Activated naive CD8-positive, alpha-beta T cell treated with anti-CD3 and anti-CD28 coated beads, Interleukin-2, amount 50 U/mL, for 24 hours (primary cell): ENCODE results near the gene PRR36.
A peak's percentile ranks its signal among the peaks of the same experiment; 100 is the strongest.

ENCODE experiments used
- ATAC-seq: fragments of 150-1000 bp; cut with Tn5 transposase; one replicate; pipeline ENCODE4 v1.10.0; 2021
- DNase-seq: peaks from one replicate; pipeline ENCODE4 v3.0.0; 2021
- H3K27ac Mint-ChIP-seq: one replicate; pipeline ENCODE4 v1.8.0; 2021; ENCODE audit warnings: mild to moderate bottlenecking, mixed read lengths
- H3K27me3 Mint-ChIP-seq: one replicate; pipeline ENCODE4 v1.8.0; 2021; ENCODE audit warnings: mixed read lengths
- H3K36me3 Mint-ChIP-seq: one replicate; pipeline ENCODE4 v1.8.0; 2021; ENCODE audit warnings: low read depth, mixed read lengths
- H3K4me1 Mint-ChIP-seq: one replicate; pipeline ENCODE4 v1.8.0; 2021; ENCODE audit warnings: mixed read lengths
- H3K4me3 Mint-ChIP-seq: one replicate; pipeline ENCODE4 v1.8.0; 2021; ENCODE audit warnings: mild to moderate bottlenecking, moderate library complexity, mixed read lengths
- H3K9me3 Mint-ChIP-seq: one replicate; pipeline ENCODE4 v1.8.0; 2021; ENCODE audit warnings: mixed read lengths

PRR36 gene

GRCh38 chr19:7916103-7916954 lies 42.1 kb upstream of the PRR36 start:
- Mint-ChIP-seq H3K4me1 (peaks cover 27% of the 10 kb centered on the region), H3K27ac (no peak overlapping the region), H3K36me3 (peaks cover 6% of the 10 kb centered on the region), H3K4me3 (peak overlapping the region; percentile 70), H3K9me3 (no peaks in the 10 kb centered on the region), H3K27me3 (peaks cover 34% of the 10 kb centered on the region)
- DNase-seq: peak; percentile 71
- ATAC-seq: peak; percentile 6

GRCh38 chr19:7915250-7916102 lies 41.3 kb upstream of the PRR36 start:
- Mint-ChIP-seq H3K9me3 (no peaks in the 10 kb centered on the region), H3K27ac (no peak overlapping the region), H3K27me3 (peaks cover 34% of the 10 kb centered on the region), H3K4me3 (peak overlapping the region; percentile 61), H3K4me1 (peaks cover 23% of the 10 kb centered on the region), H3K36me3 (peaks cover 10% of the 10 kb centered on the region)
- no peak for DNase-seq
- ATAC-seq: no peak

DNA sequence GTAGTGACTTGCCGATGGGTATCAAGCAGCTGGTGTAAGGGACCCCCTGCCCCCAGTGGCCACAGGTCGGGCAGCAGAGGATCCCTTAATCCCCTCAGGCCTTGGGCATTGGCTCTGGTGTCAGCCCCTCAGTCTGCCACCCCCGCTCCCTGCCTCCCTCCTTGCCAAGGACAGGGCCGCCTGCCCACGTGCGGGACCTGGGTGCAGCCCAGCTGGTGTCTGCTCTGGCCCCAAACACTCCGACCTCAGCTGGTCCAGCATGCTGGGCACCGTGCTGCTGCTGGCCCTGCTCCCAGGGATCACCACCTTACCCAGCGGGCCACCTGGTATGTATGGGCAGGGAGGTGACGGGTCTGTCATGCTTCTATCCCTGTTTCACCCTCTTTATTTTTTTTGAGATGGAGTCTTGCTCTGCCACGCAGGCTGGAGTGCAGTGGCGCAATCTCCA lies 40.4 kb upstream of the PRR36 start, which contains the start of gene TGFBR3L:
TGFBR3L (plus strand) TSS at position 233 of the 448 bp plus-strand sequence.
- H3K9me3 Mint-ChIP-seq: no peaks in the 10 kb centered on the region
- DNase-seq (no peak), ATAC-seq (no peak)
- no peak within 1 kb of the TSS for H3K27ac Mint-ChIP-seq
- H3K4me1 Mint-ChIP-seq: peaks cover 18% of the 10 kb centered on the region
- peak within 1 kb of the TSS; percentile 61 for H3K4me3 Mint-ChIP-seq
- peaks cover 29% of the 10 kb centered on the region for H3K27me3 Mint-ChIP-seq
- peaks cover 10% of the 10 kb centered on the region for H3K36me3 Mint-ChIP-seq

DNA sequence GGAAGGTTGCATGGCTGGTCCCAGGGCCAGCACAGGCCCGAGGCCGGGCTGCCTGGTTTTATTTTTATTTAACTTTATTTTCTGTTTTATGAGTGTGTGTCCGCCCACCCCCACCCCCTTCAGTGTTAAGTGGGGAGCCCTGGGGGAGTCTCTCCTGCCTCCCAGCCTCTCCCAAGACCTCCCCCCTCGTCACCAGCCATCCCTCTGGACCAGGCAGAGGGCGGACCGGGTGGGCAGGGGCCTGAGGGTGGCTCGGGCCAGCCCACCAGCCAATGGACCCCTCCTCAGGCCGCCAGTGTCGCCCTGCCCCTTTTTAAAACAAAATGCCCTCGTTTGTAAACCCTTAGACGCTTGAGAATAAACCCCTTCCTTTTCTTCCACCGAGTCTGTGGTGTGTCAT lies 39.9 kb upstream of the PRR36 start:
- ATAC-seq (no peak), DNase-seq (no peak)
- Mint-ChIP-seq H3K4me1 (peaks cover 16% of the 10 kb centered on the region), H3K9me3 (no peaks in the 10 kb centered on the region), H3K27ac (no peak overlapping the region), H3K27me3 (peaks cover 26% of the 10 kb centered on the region), H3K4me3 (no peak overlapping the region), H3K36me3 (peaks cover 10% of the 10 kb centered on the region)

DNA sequence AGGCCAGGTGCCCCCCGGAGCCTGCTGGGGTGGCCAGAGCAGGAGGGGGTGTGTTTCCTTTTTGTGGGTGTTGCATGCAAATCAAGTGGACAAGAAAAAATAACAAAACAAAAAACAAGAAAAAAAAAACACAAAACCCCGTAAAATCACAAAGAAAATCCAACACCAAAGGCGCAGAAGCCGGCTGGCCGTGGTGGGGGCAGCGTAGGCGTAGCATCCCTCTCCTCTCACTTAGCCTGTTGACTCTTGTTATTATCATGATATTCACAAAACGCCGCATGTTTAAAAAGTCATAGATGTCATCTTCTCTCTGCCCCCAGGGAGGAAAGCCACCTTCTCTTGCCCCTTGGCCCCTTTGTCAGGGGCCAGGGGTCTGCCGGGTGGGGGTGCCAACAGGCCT lies 39.5 kb upstream of the PRR36 start:
- no peak overlapping the region for H3K27ac Mint-ChIP-seq
- H3K4me3 Mint-ChIP-seq: no peak overlapping the region
- no peaks in the 10 kb centered on the region for H3K9me3 Mint-ChIP-seq
- H3K27me3 Mint-ChIP-seq: peaks cover 24% of the 10 kb centered on the region
- peaks cover 10% of the 10 kb centered on the region for H3K36me3 Mint-ChIP-seq
- peaks cover 16% of the 10 kb centered on the region for H3K4me1 Mint-ChIP-seq
- no peak for ATAC-seq
- no peak for DNase-seq

DNA sequence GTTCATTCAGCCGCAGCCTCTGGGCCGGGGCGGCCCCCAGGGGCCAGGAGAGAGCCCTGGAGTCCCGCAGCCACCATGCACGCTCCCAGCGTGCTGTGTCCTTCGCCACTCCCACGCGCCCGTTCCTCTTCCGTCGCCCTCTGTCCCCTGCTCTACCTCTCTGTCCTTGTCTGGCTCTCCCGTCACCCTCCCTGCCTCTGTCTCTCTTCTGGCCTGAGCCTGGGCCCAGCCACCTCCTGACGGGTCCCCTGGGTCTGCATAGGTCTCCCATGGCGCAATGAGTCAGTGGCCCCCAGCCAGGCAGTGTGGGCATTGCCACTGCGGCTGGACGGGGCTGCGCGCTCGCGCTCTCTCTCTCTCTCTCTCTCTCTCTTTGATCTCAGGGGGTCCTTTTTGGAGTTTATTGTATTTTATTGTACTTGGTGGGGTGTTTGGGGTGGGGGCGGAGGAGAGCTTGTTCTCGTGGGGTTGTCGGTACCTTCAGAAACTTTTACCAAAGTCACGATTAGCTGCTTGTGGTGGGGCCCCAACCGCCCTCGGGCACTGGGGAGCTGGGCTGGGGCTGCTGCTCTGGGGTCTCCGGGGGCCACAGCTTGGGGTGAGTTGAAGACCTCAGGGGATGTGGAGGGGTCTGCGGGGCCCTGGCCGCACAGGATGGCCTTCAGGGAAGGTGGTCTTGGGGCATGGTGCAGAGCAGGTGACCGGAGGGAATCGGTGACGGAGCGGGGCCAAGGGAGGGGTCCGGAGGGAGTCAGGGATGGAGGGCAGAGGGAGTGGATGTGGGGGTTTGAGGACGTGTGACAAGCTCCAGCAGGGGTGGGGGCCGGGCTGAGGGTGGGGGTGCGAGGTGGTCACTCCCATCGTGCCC lies 38.7 kb upstream of the PRR36 start:
- peaks cover 10% of the 10 kb centered on the region for H3K36me3 Mint-ChIP-seq
- no peak overlapping the region for H3K4me3 Mint-ChIP-seq
- H3K4me1 Mint-ChIP-seq: peaks cover 12% of the 10 kb centered on the region
- no peaks in the 10 kb centered on the region for H3K9me3 Mint-ChIP-seq
- DNase-seq (no peak), ATAC-seq (no peak)
- H3K27me3 Mint-ChIP-seq: peaks cover 17% of the 10 kb centered on the region
- no peak overlapping the region for H3K27ac Mint-ChIP-seq

GRCh38 chr19:7912144-7912696 lies 38.0 kb upstream of the PRR36 start:
- peaks cover 13% of the 10 kb centered on the region for H3K4me1 Mint-ChIP-seq
- no peaks in the 10 kb centered on the region for H3K9me3 Mint-ChIP-seq
- ATAC-seq (no peak), DNase-seq (no peak)
- H3K36me3 Mint-ChIP-seq: peaks cover 10% of the 10 kb centered on the region
- H3K27me3 Mint-ChIP-seq: peaks cover 15% of the 10 kb centered on the region
- H3K27ac Mint-ChIP-seq: no peak overlapping the region
- no peak overlapping the region for H3K4me3 Mint-ChIP-seq

DNA sequence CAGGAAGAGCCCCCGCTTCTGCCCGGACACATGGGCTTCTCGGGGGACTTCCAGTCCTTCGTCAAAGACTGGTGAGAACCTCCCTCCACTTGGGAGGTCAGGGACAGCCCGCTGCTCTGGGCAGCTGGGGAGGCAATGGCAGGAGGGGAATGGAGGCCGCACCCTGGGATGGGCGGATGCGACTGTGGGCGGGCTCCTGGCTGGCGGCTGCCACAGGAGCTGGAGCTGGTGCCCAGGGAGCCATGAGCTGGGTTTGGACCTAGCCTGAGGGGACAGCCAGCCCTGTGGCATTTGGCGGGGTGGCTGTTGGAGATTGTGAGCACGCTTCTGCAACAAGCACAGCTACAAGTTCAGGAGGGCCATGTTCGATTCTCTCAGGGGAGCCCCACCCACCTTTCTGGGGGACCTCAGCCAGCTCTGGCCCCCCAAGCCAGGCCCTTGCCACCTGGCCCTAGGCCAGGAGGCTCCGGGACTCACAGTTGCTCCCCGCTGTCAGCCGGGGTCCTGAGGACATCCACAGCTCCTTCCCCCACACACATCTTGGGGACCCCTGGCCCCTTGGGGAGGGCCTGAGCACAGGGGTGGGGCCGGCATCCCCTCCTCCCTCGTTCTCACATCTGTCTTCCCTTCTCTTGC lies 37.4 kb upstream of the PRR36 start:
- DNase-seq: no peak
- H3K27ac Mint-ChIP-seq: no peak overlapping the region
- H3K4me1 Mint-ChIP-seq: peaks cover 11% of the 10 kb centered on the region
- ATAC-seq: no peak
- no peaks in the 10 kb centered on the region for H3K9me3 Mint-ChIP-seq
- H3K27me3 Mint-ChIP-seq: peaks cover 12% of the 10 kb centered on the region
- peaks cover 10% of the 10 kb centered on the region for H3K36me3 Mint-ChIP-seq
- no peak overlapping the region for H3K4me3 Mint-ChIP-seq

DNA sequence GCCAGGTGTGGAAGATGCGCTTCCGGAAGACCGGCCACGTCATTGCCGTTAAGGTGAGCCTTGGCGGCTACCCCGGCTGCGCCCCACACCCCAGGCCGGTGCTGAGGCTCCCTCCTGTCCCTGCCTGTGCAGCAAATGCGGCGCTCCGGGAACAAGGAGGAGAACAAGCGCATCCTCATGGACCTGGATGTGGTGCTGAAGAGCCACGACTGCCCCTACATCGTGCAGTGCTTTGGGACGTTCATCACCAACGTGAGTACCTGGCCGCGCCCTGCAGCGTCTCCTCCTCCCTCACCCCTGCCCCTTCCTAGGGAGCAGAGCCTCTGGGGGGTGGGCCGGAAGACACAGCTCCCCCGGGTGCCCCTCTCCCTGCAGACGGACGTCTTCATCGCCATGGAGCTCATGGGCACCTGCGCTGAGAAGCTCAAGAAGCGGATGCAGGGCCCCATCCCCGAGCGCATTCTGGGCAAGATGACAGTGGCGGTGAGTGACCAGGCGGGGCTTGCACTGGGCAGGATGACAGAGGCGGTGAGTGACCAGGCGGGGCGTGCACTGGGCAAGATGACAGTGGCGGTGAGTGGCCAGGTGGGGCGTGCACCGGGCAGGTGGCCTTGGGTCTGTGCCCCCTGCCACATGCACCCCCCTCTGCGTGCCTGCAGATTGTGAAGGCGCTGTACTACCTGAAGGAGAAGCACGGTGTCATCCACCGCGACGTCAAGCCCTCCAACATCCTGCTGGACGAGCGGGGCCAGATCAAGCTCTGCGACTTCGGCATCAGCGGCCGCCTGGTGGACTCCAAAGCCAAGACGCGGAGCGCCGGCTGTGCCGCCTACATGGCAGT lies 36.4 kb upstream of the PRR36 start:
- Mint-ChIP-seq H3K36me3 (peaks cover 13% of the 10 kb centered on the region), H3K4me3 (no peak overlapping the region), H3K4me1 (peaks cover 12% of the 10 kb centered on the region), H3K27ac (no peak overlapping the region), H3K9me3 (no peaks in the 10 kb centered on the region), H3K27me3 (peaks cover 10% of the 10 kb centered on the region)
- no peak for ATAC-seq
- no peak for DNase-seq

DNA sequence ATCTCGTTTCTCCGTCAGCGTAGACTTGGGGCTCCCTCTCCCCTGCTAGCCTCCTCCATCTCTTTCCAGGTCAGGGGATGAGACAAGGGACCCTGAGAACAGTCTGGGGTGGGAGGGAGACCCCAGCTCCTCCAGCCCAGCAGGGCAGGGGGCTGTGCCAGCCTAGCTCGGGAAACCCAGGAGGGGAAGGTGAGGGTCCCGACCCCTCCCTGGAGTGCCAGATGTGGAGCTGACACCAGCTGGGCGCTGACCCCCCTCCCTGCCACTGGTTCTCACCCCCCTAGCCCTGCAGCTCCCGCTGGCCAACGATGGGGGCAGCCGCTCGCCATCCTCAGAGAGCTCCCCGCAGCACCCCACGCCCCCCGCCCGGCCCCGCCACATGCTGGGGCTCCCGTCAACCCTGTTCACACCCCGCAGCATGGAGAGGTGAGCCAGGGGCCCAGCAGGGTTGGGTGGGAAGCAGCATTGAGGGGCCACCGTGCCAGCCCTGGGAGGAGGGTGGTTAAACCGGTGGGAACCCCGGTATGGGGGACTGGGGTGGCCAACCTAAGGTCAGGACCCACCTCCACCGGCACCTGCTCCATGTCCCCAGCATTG lies 35.4 kb upstream of the PRR36 start:
- H3K27ac Mint-ChIP-seq: no peak overlapping the region
- ATAC-seq (no peak), DNase-seq (no peak)
- H3K4me1 Mint-ChIP-seq: peaks cover 16% of the 10 kb centered on the region
- no peak overlapping the region for H3K4me3 Mint-ChIP-seq
- H3K27me3 Mint-ChIP-seq: no peaks in the 10 kb centered on the region
- H3K9me3 Mint-ChIP-seq: no peaks in the 10 kb centered on the region
- peaks cover 19% of the 10 kb centered on the region for H3K36me3 Mint-ChIP-seq

DNA sequence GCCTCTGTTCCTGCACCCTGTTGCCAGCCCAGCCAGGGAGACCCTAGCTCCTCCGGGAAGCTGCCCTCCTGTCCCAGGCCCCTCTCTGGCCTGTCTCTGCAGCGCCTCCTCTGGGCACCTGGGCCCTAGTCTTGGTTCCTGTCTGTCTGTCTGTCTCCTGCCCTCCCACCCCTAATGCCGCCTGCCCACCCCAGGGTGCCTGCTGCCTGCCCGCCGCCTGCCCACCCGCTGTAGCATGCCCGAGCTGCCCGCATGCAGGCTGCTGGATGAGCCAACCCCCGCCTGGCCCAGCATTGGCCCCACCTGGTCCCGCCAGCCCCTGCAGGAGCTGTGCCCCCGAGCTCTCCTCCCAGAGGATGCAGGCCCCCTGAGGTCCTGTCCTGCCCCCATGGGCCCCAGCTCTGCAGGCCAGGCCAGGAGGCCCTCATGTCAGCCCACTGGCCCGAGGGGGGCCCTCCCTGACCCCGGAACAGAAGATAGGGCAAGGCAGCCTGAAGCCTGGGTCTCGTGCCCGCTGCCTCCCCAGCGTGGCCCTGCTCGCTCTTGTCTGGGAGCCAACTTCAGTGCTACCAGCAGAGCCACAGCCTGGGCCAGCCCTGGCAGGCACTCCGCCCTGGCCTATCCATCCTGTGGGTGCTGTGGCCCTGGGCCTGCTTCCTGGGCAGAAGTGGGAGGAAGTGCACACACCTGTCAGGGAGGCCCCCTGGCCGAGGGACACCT lies 34.7 kb upstream of the PRR36 start:
- Mint-ChIP-seq H3K27ac (no peak overlapping the region), H3K4me1 (peaks cover 19% of the 10 kb centered on the region), H3K4me3 (no peak overlapping the region), H3K27me3 (no peaks in the 10 kb centered on the region), H3K36me3 (peaks cover 19% of the 10 kb centered on the region), H3K9me3 (no peaks in the 10 kb centered on the region)
- ATAC-seq: no peak
- no peak for DNase-seq

- Mint-ChIP-seq H3K4me3 (no peak overlapping the region), H3K36me3 (peaks cover 23% of the 10 kb centered on the region), H3K27ac (no peak overlapping the region), H3K4me1 (peaks cover 24% of the 10 kb centered on the region), H3K27me3 (peaks cover 4% of the 10 kb centered on the region), H3K9me3 (no peaks in the 10 kb centered on the region)
- ATAC-seq: no peak
- DNase-seq: no peak
Observed at GRCh38 chr19:7908078-7908699, 34.0 kb upstream of the PRR36 start.
